LNCaP clone FGC (cell line): ENCODE results near the gene LRRC45.

Experiments
- DNase-seq: peaks from one replicate; pipeline ENCODE4 v3.0.0-alpha.2; 2011; ENCODE audit warnings: low read depth
- H3K4me3 ChIP-seq: 2 replicates; pipeline ENCODE4 v1.5.1; 2011; ENCODE audit warnings: mild to moderate bottlenecking, low read depth, low read length, control low read depth
- CTCF ChIP-seq: IDR thresholded peaks from 2 replicates; pipeline ENCODE4 v1.5.1; 2012; ENCODE audit warnings: mild to moderate bottlenecking; ENCODE audit not compliant: control insufficient read depth, insufficient read depth; ENCODE audit errors: extremely low read depth

LRRC45 gene

GRCh38 chr17:82054351-82055022 lies 31.4 kb downstream of the LRRC45 start:
- DNase-seq, result no peak
- TF ChIP-seq CTCF, result no peak
- H3K4me3 ChIP-seq, result no peak overlapping the region

GRCh38 chr17:82055023-82055964 lies 32.2 kb downstream of the LRRC45 start:
- DNase-seq, result no peak
- H3K4me3 ChIP-seq, result no peak overlapping the region
- TF ChIP-seq CTCF, result no peak

GRCh38 chr17:82055965-82056728 lies 33.0 kb downstream of the LRRC45 start:
- no peak overlapping the region for H3K4me3 ChIP-seq
- no peak for TF ChIP-seq CTCF
- DNase-seq, result no peak

GRCh38 chr17:82056729-82057621 lies 33.9 kb downstream of the LRRC45 start:
- H3K4me3 ChIP-seq, result no peak overlapping the region
- TF ChIP-seq CTCF, result no peak
- DNase-seq, result no peak

GRCh38 chr17:82058230-82058854 lies 35.2 kb downstream of the LRRC45 start:
- DNase-seq, result no peak
- no peak for TF ChIP-seq CTCF
- no peak overlapping the region for H3K4me3 ChIP-seq
